Measurements from ENCODE around the gene CARD9.
"Not testable (repeated sequence)": the region's sequence is repeated elsewhere in the genome, so short reads cannot be mapped to it uniquely, and the experiment has no call there.

GRCh38 chr9:136320972-136321371 is 52.5 kb downstream of the CARD9 start:
- TF ChIP-seq MAX (IDR thresholded peaks at IDR 0.05; ENCODE audit: low read depth); TAF1 (IDR thresholded peaks at IDR 0.05; ENCODE audit: borderline replicate concordance, low read depth, low read length); CTCF (IDR thresholded peaks at IDR 0.05); RXRA (IDR thresholded peaks at IDR 0.05; ENCODE audit: borderline replicate concordance, low read depth); USF2 (IDR thresholded peaks at IDR 0.05; ENCODE audit: borderline replicate concordance, low read depth, low read length); PBX3 (IDR thresholded peaks at IDR 0.05); RFX5 (IDR thresholded peaks at IDR 0.05; ENCODE audit: low read length); MXI1 (IDR thresholded peaks at IDR 0.05; ENCODE audit: low read depth, low read length); REST (IDR thresholded peaks at IDR 0.05; ENCODE audit: low read depth, low read length); POLR2AphosphoS5 (IDR thresholded peaks at IDR 0.05; ENCODE audit: low read depth, low read length): not testable (repeated sequence)

Data from SK-N-SH (cell line).